GM06990 (cell line): ENCODE measurements around the gene SNX27.
A peak's percentile ranks its signal among the peaks of the same experiment; 100 is the strongest.
"Not testable (repeated sequence)": the region's sequence is repeated elsewhere in the genome, so short reads cannot be mapped to it uniquely, and the experiment has no call there.

Experiments
- DNase-seq: peaks from one replicate; pipeline ENCODE4 v3.0.0-alpha.2; 2011; ENCODE audit not compliant: insufficient read length; ENCODE audit errors: extremely low read depth
- H3K27me3 ChIP-seq: replicated peaks from 2 replicates; pipeline ENCODE4 v1.6.0; 2011; ENCODE audit warnings: low read length; ENCODE audit not compliant: control insufficient read depth, insufficient read depth
- H3K36me3 ChIP-seq: 2 replicates; pipeline ENCODE4 v1.5.1; 2011; ENCODE audit warnings: low read length; ENCODE audit not compliant: control insufficient read depth, insufficient read depth
- H3K4me3 ChIP-seq: replicated peaks from 2 replicates; pipeline ENCODE4 v1.5.1; 2011; ENCODE audit warnings: low read depth, mild to moderate bottlenecking, control low read depth, low read length
- TF ChIP-seq, protein P1 (sequence below): IDR thresholded peaks from 2 replicates; pipeline ENCODE4 v1.5.1; 2011; ENCODE audit warnings: low read length, control low read depth, mild to moderate bottlenecking, inconsistent platforms; ENCODE audit not compliant: insufficient read depth, poor library complexity, severe bottlenecking

SNX27 gene

GRCh38 chr1:151590961-151591360 lies 20.9 kb upstream of the SNX27 start:
- TF ChIP-seq, protein P1, sequence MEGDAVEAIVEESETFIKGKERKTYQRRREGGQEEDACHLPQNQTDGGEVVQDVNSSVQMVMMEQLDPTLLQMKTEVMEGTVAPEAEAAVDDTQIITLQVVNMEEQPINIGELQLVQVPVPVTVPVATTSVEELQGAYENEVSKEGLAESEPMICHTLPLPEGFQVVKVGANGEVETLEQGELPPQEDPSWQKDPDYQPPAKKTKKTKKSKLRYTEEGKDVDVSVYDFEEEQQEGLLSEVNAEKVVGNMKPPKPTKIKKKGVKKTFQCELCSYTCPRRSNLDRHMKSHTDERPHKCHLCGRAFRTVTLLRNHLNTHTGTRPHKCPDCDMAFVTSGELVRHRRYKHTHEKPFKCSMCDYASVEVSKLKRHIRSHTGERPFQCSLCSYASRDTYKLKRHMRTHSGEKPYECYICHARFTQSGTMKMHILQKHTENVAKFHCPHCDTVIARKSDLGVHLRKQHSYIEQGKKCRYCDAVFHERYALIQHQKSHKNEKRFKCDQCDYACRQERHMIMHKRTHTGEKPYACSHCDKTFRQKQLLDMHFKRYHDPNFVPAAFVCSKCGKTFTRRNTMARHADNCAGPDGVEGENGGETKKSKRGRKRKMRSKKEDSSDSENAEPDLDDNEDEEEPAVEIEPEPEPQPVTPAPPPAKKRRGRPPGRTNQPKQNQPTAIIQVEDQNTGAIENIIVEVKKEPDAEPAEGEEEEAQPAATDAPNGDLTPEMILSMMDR = no peak
- Histone ChIP-seq H3K27me3 (no peaks in the 10 kb centered on the region), H3K4me3 (no peak overlapping the region), H3K36me3 (no peaks in the 10 kb centered on the region)
- no peak for DNase-seq

DNA sequence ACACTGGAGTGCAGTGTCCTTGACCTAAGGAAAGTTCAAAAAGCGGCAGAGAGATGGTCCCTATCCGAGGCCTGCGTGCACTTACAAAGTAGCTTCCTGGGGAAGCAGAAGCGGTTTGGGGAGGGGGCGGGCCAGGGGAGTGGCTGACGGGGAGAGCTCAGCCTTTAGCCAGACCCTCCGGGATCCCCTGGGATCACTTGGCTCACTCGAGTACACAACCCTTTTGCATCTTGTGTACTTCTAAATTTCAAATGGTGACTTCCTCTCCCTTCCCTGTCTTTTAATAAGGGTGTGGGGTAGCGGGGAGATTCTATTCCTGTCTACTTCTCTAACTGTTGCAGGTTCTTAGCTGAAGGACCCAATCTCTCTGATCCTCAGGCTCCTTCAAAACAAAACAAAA lies 18.1 kb upstream of the SNX27 start:
- no peak for DNase-seq
- Histone ChIP-seq H3K36me3 (no peaks in the 10 kb centered on the region), H3K27me3 (no peaks in the 10 kb centered on the region), H3K4me3 (no peak overlapping the region)
- TF ChIP-seq, protein P1 = no peak

DNA sequence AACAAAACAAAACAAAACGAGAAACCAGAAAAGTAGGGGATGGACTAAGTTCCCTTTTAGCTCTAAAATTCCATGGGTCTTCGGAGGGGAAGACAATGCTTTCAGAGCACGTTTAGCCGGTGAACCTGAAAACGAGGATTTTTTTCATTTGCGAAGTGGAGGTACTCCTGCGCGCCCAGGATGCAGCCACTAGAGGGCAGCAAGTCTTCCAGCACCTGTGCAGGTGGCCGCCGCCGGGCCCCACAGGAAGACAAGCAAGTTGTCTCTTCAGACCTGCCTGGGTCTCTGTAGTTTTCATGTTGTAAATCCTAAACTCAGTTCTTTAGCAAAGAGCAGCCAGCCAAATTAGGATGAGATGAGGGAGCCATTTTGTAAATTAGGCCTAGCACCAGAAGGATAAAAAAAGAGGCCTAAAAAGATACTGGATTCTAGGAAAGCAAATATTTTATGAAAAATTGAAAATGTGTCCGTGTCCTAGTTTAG lies 17.7 kb upstream of the SNX27 start:
- Histone ChIP-seq H3K27me3 (no peaks in the 10 kb centered on the region), H3K4me3 (no peak overlapping the region), H3K36me3 (no peaks in the 10 kb centered on the region)
- peak; percentile 52 for DNase-seq
- TF ChIP-seq, protein P1 = peak; percentile 94

DNA sequence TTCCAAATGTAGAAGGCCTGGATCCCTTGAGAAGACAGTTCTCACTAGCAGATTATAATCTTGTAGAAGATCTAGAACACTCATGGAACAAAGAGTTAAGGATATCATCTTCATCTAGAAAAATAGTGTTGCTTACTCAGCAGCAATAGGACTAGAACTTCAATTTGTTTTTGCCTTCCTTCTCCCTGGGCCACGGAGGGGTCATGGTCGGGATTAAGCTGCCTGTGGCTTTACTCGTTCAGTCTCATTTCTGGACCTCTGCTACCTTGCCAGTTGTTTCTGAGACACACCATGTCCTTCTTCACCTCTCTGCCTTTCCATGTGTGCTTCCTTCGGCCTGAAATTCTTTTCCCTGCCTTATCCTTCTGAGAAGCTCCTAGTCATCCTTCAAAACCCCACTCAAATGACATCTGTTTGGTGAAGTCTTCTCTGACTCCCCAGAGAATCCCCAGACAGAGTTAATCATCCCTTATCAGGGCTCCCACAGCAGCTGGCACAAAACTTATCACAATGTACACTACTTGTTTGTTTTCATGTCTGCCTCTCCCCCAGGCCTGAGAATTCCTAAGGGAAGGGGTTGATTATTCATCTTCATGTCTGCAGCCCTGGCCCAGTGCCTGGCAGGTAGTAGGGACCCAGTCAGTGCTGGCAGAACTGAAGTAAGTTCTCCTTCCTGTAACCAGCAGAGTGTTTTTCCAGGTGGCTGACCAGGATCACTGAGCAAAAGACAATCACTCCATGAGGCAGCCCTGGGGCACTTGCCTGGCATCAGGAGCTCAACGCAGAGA lies 15.5 kb upstream of the SNX27 start:
- no peaks in the 10 kb centered on the region for H3K27me3 ChIP-seq
- no peak for DNase-seq
- TF ChIP-seq, protein P1 = no peak
- no peak overlapping the region for H3K4me3 ChIP-seq
- no peaks in the 10 kb centered on the region for H3K36me3 ChIP-seq

GRCh38 chr1:151602550-151602949 lies 9.3 kb upstream of the SNX27 start:
- not testable (repeated sequence) for H3K36me3 ChIP-seq, H3K4me3 ChIP-seq, H3K27me3 ChIP-seq, DNase-seq

DNA sequence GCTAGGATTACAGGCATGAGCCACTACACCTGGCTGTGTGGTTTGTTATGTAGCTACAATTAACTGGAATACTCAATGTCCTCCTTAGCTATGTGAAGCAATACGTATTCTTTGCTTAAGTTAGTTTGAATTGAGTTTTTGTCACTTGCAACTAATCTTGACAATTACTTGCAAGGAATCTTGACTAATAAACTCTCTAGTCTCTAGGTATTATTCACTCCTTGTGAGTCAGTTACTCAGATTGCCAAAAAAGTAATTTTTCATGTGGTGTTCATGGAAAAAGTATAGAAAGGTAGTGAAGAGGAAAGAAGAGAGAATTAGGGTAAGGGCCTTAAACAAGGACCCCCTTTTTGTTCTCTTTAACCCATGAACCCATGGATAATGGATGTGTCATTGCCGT lies 7.6 kb upstream of the SNX27 start:
- no peaks in the 10 kb centered on the region for H3K27me3 ChIP-seq
- no peak for DNase-seq
- H3K36me3 ChIP-seq = no peaks in the 10 kb centered on the region
- TF ChIP-seq, protein P1 = no peak
- no peak overlapping the region for H3K4me3 ChIP-seq
